ENCODE data around the gene RER1.
"Not testable (repeated sequence)": the region's sequence is repeated elsewhere in the genome, so short reads cannot be mapped to it uniquely, and the experiment has no call there.

The RER1 gene

DNA sequence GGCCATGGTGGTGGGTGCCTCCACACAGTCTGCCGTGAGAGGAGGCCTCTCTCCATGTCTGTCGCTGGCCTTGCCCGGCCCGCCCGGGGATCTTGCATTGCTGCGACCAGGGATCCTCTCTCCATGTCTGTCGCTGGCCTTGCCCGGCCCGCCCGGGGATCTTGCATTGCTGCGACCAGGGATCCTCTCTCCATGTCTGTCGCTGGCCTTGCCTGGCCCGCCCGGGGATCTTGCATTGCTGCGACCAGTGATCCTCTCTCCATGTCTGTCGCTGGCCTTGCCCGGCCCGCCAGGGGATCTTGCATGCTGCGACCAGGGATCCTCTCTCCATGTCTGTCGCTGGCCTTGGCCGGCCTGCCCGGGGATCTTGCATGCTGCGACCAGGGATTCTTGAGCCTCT, 48.7 kb downstream of the RER1 start:
- peak; percentile 98 for FAIRE-seq

DNA sequence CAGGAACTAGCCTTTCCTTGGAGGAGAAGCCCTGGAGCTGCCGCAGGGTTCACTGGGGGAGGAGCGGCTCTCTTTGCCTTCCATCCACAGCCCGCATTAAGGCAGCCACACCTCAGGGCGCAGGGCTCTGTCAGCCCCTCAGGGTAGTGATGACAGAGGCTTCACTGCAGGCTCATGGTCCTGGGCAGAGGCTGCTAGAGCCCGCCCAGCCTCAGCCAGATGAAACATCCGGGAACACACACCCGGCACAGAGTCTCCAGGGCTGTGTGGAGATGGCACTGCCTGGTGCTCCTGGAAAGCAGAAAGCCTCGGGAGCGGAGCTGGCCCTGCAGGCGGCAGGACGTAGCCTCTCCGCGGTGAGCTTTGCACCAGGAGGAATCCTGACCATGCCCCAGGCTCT, 50.1 kb downstream of the RER1 start:
- no peak for DNase-seq (ENCODE audit: insufficient read length, low spot score)
- FAIRE-seq = no peak

More for the DNA sequence above, 48.7 kb downstream of the RER1 start:
- not testable (repeated sequence) for DNase-seq (ENCODE audit: insufficient read length, low spot score)

DNA sequence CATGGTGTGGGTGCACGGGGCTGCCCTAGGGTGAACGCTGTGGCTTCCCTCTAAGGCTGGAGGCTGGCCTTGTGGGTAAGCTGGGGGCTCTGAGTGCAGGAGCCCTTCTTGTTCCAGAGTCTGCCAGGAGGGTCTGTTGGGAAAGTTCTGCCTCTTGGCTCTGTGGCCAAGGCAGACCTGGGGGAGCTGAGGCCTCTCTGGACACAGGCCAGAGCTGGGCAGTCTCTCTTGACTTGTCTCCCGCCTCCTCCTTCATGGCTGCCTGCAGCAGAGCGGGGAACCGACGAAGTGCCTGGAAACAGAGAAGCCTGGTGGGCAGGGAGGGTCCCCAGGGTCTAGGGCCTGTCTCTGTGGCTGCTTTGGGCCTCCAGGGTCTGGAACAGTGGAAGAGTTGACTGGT, 51.0 kb downstream of the RER1 start:
- FAIRE-seq (no peak), DNase-seq (ENCODE audit: insufficient read length, low spot score) (no peak)

DNA sequence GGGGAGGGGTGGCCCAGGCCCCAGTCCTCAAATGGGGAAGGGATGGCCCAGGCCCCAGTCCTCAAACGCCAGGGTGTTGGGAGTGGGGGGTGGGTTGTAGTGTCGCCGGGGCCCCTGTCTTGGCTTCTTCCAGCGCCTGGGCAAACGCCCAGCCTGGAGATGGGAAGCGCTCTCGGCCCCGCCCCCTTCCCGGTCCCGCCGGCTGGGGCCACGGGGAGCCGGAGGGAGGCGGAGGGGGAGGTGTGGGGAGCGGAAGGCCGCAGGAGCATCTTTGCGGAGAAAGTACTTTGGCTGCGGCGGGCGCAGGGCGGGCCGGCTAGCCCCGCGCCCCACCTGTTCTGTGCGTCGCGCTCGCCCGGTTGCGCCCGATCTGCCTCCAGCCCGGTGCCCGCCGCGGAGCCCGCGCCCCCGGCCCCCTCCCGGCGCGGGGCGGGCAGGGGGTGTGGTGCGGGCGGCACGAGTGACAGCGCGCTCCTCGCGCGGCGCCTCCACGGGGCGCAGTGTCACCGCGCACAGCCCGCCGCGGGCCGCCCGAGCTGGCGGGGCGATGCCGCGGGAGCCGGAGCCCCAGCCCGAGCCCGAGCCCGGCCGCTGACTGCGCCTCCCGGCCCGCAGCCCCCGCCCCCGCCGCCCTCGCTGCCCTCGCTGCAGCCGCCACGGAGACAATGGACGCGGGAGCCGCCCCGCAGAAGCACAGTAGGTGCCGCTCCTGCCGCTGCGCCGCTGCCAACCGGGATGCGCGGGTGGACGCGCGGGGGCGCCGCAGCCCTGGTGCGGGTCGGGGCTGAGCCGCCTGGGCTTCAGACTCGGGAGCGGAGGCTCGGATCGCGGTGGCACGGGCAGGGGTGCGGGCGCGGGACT, 51.9 kb downstream of the RER1 start:
- FAIRE-seq = no peak
- DNase-seq (ENCODE audit: insufficient read length, low spot score) = no peak

DNA sequence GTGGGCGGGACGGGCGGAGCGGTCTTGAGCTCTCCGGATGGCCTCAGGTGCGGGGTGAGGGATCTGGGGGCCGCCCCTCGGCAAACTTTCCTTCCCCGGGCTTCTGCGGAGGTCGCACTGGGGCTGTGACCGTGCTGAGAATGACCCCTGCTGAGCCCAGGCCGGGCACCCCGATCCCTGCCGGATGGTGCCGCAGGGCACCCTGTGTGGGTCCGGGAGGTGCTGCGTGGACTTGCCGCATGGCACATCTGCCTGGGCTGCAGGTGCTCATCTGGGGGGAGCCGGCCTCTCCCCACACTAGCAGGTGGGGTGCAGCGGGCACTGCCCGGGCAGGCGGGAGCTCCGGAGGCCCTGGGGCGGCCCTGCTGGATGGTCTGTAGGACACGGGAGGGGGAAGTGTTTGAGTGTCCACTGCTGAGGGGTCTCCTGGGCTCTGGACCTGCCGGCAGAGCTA, 52.5 kb downstream of the RER1 start:
- DNase-seq (ENCODE audit: insufficient read length, low spot score) (no peak), FAIRE-seq (no peak)

DNA sequence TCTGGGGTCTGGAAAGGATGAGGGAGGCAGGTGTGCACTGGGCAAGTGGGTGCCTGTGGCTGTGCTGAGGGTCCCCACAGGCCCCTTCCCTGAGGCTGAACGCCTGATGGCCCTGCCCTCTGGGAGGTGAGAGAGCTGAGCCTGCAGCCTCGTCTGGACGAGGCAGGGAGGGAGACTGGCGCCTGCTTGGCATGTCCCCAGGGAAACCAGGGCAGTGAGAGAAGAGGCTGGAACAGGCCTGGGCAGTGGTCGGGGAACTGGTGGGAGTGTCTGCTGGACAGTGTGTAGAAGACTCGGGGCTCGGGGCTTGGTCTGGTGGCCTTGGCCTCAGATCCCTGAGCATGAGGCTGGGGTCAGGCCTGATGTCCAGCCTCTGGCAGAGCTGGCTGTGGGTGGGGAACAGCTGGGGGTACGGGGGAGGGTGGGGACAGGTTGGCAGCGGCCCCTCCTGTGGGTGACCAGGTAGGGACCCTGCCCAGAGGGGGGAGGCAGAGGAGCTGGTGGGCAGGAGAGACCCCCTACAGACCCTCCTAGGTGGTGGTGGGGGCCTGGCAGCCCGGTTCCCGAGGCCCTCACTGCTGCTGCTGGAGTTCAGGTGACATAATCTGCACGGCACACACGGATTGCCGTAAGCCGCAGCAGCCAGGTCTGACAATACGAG, 53.7 kb downstream of the RER1 start:
- FAIRE-seq = no peak
- no peak for DNase-seq (ENCODE audit: insufficient read length, low spot score)

DNA sequence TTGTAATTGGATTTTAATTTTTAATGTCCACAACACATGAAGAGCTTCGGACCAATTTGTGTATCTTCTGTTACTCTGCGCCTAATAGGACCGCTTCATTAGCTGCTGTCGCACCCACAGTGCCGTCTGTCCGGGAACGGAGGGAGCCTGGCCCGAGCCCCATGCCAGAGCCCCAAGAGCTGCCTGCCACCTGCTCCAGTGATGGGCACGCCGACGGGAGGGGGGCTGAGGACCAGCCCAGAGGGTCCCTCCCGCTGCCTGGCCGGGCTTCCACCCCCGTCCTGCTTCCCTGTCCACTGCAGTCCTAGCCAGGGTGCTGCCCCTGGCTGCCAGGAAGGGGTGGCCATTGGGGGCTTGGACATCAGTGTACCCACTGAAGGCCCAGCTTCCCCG, 54.2 kb downstream of the RER1 start:
- FAIRE-seq (no peak), DNase-seq (ENCODE audit: insufficient read length, low spot score) (no peak)

DNA sequence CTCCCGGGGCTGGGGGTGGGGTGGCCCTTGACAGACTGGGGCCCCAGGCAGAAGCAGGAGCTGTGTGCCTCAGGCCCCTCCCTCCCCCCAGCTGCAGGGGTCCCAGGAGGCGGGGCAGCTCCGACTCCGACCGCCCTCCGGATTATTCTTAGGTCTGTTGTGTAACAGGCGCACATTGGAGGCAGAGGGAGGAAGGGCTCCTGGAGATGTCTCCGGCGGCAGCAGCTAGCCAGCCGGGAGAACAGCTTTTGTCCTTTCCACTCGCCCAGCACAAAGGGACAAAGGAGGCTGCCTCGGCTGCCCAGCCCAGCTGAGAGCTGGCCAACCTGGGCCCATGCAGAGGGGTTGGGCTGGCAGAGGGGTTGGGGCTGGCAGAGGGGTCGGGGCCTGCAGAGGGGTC, 54.8 kb downstream of the RER1 start:
- DNase-seq (ENCODE audit: insufficient read length, low spot score) = no peak

DNA sequence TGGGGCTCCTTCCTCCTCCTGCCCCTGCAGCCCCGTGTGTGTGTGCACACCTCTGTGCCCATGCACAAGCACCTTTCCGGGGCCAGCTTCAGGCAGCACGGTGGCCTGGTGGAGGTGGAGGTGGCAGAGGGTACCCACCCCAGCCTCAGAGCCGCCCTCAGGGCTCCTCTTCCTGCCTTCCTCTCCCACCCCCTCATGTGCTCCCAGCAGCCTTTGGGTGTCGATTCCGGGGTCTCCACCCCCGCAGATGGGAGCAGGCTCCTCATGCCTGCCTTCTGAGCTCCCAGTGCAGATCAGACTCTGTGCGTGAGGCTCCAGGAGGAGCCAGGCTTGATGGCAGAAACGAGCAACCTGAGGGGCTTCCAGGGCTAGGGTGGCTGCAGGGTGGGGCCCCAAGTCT, 55.2 kb downstream of the RER1 start:
- no peak for DNase-seq (ENCODE audit: insufficient read length, low spot score)
- no peak for FAIRE-seq

More for the DNA sequence above, 54.8 kb downstream of the RER1 start:
- no peak for FAIRE-seq

DNA sequence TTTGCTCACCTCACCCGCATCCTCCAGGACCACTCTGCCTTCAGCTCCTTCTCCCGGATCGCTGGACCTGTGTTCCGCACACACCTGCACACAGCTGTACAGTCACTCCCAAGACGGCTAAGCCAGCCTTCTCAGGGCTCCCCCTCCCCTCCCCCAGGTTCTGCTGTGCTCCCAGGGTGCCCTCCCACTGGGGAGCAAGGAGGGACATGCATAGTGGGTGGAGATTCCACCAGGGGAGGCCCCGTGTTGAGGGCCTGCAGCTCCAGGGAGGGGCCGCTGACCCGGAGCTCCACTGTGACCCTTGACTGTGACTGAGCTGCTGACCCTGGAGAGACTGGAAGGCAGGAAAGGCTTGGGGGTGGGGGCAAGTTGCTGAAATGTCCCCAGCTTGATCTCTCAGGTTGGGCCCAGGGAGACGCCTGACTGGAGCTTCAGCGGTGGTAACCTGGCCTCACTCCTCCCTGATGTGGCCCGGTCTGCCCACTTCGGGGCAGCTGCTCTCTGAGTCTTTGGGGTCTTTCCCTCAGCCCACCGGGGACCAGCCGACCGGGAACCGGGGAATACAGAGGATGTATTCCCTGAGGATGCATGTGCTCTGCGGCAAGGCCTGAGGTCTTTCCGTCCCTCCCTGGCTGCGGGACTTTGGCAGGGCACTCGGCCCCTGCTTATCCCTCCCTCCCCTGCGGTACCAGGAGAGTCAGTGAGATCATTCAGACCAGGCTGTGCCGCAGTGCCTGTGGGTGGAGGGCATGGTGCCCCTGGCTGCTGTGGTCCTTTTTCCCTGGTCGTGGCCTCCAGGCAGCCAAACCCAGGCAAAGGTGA, 55.8 kb downstream of the RER1 start:
- DNase-seq (ENCODE audit: insufficient read length, low spot score) (no peak), FAIRE-seq (no peak)

DNA sequence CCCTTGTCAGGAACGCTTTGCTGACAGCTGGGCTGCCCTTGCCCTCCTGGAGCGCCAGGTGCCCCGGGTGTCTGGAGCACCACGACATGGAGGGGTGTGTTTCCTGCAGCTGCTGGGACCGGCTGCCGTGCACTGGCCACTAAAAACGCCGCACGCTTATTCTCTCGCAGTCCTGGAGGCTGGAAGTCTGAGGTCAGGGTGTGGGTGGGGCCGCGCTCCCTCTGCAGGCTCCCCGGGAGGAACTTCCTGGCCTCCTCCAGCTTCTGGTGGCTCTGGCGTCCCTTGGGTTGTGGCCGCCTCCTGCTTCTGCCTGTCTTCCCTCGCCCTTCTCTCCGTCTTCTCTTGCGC, 56.4 kb downstream of the RER1 start:
- no peak for DNase-seq (ENCODE audit: insufficient read length, low spot score)
- FAIRE-seq = no peak

DNA sequence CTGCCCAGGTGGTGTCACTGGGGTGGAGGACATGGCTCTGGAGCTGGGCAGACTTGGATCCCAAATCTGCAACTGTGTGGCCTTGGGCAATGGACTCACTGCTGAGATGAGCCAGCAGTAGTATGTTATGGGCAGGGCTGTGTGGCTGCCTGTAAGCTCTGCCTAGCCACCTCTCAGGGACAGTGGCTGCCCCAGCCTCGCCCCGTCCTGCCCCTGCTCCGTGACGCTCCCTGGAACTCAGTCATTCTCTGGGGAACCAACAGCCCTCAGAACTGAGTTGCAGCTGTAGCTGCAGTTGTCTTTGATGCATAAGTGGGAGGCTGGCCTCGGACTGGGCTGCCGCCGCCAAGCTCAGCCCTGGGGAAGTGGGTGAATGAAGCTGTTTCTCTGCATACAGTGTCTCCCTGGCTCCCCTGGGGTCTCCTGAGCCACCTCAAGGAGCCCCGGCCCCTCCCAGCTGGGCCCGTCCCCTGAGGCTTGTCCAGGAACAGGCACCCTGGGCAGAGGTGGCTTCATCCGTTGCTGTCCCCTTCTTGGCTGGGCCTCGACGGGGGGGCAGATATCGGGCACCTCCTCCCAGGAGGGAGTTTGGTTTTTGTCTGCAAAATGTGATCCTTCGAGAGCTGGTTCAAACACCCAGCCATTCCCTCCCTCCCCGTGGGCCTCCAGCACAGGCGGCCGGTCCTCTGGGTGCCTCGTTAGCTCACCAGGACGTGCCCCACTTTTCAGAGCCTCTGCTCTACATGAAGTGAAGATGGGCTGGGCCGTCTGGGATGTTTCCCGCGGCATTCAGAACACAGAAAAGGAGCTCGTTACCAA, 58.2 kb downstream of the RER1 start:
- DNase-seq (ENCODE audit: insufficient read length, low spot score) (no peak), FAIRE-seq (no peak)

DNA sequence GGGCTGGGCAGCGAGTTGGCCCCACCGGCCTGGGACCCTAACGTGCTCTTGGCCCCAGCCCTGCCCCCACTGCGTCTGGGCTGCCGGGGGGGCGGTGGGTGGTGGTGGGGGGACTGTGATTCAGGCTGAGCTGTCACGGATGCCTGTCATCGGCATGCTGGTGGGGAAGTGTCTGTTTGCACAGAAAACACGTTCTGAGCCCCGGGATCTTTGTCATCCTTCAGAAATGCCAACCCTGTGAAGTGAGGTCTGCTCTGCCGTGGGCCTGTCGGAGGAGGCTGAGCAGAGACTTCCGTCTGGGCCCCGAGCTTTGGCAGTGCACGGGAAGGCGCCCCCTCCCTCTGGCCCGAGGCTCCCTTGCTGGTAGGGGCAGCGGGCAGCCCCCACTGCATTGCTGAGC, 60.1 kb downstream of the RER1 start:
- peak; percentile 88 for DNase-seq (ENCODE audit: insufficient read length, low spot score)
- FAIRE-seq = peak; percentile 84

DNA sequence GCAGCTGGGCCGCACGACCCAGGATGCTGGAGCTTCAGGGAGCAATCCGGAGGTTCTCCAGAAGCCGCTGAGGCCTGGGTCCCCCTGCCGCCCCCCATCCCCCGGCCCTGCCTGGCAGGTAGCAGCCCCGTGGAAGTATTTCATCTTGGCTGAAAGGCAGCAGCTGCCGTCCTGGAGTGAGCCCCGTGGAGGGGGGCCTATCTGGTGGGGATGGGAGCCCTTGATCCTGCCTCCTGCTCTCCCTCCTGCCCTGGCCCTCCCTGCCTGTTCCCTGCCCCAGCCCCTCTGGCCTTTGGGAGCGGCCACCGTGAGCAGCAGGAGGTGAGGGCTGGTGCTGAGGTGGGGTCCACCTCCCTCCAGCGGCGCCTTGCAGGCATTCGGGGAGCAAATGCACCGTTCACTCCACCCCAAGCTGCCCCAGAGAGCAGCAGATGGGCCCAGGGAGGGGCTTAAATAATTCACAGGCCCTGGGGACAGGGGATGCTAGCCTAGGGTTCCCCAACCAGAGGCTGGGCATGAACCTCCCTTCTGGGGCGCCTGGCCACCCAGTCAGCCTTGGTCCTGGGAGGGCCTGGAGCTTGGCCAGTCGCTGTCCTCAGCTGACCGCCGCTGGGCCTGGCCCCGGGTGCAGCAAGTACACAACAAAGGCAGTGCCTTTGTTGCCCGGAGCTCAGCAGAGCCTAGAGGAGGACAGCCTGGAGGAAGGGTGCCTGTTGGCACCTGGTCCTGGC, 60.7 kb downstream of the RER1 start:
- FAIRE-seq (no peak), DNase-seq (ENCODE audit: insufficient read length, low spot score) (no peak)

DNA sequence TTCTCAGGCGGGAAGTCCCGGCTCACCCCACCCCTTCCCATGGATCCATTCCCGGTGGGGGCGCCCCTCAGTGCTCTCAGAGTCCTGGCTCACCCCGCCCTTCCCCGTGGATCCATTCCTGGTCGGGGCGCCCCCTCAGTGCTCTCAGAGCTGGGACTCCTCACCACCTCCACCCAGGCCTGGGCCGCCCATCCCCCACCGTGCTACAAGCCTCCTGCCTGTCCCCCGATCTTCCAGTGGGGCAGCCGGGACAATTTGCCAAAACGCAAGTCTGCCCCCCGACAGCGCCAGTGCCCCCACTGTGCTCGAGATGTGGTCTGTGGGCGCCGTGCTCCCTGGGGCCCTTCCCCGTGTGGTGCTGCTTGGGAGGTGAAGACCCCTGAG, 61.3 kb downstream of the RER1 start:
- DNase-seq (ENCODE audit: insufficient read length, low spot score) = no peak
- no peak for FAIRE-seq

DNA sequence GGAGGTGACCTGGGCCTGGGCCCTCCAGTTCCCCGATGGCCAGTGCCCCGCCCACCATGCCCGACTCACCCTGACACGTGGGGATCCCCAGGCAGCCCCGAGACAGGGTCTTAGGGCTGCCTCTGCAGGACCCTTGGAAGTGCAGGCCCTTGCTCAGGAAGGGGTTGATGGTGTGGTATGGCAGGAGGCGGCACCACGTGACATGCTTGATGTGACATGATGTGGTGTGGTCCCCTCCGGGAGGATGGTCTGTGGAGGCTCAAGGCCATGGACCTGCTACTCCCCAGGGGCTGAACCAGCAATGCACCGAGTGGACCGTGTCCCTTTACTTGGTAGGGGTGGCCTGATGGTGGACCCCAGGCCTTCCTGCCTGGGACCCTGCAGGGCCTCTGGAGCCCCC, 62.6 kb downstream of the RER1 start:
- FAIRE-seq (no peak), DNase-seq (ENCODE audit: insufficient read length, low spot score) (no peak)

All from HTR-8/SVneo (cell line).